Neural cell (in vitro differentiated cells): ENCODE results near the gene MAJIN. TPM values are rescaled to one million over a fixed set of nuclear protein-coding genes. Genes with fewer than 3 reads are reported as not detected.

Source experiments
- H2AFZ ChIP-seq: fragments of 200-600, 300-800 bp; sonication (generic), shearing (Covaris generic); 2 replicates; pipeline ENCODE4 v1.6.0; 2014; ENCODE audit warnings: low read depth, mild to moderate bottlenecking, antibody characterized with exemption, low read length, moderate library complexity
- H3F3A ChIP-seq: fragments of 200-600 bp; shearing (Covaris generic); 2 replicates; pipeline ENCODE4 v1.6.1; 2016; ENCODE audit warnings: mild to moderate bottlenecking, moderate library complexity, mixed read lengths, antibody characterized with exemption, low read length; ENCODE audit not compliant: insufficient read depth, poor library complexity, severe bottlenecking
- H3K27ac ChIP-seq: fragments of 200-600, 300-800 bp; sonication (generic), shearing (Covaris generic); 2 replicates; pipeline ENCODE4 v1.5.1; 2014; ENCODE audit warnings: mild to moderate bottlenecking, low read length, moderate library complexity
- H3K27me3 ChIP-seq: fragments of 300-800, 200-600 bp; sonication (generic), shearing (Covaris generic); 2 replicates; pipeline ENCODE4 v1.6.0; 2014; ENCODE audit warnings: mild to moderate bottlenecking, low read depth, low read length, moderate library complexity; ENCODE audit not compliant: insufficient read depth
- H3K36me3 ChIP-seq: fragments of 300-800, 200-600 bp; sonication (generic), shearing (Covaris generic); 2 replicates; pipeline ENCODE4 v1.5.1; 2014; ENCODE audit warnings: mild to moderate bottlenecking, antibody characterized with exemption, low read length, moderate library complexity; ENCODE audit not compliant: insufficient read depth
- H3K4me2 ChIP-seq: fragments of 300-800, 200-600 bp; sonication (generic), shearing (Covaris generic); 2 replicates; pipeline ENCODE4 v1.6.0; 2014; ENCODE audit warnings: mild to moderate bottlenecking, low read length
- H3K4me3 ChIP-seq: fragments of 300-800, 200-600 bp; sonication (generic), shearing (Covaris generic); 2 replicates; pipeline ENCODE4 v1.5.1; 2014; ENCODE audit warnings: mild to moderate bottlenecking, low read length, moderate library complexity
- H3K79me2 ChIP-seq: fragments of 200-600 bp; shearing (Covaris generic); replicated peaks from 2 replicates; pipeline ENCODE4 v1.6.0; 2014; ENCODE audit warnings: mild to moderate bottlenecking, low read length, moderate library complexity; ENCODE audit not compliant: insufficient read depth
- H3K9ac ChIP-seq: fragments of 300-800, 200-600 bp; sonication (generic), shearing (Covaris generic); 2 replicates; pipeline ENCODE4 v1.6.1; 2016; ENCODE audit warnings: mild to moderate bottlenecking, low read length, mixed read lengths
- H3K9me2 ChIP-seq: fragments of 200-600 bp; shearing (Covaris generic); 2 replicates; pipeline ENCODE4 v1.6.1; 2016; ENCODE audit warnings: mild to moderate bottlenecking, low read length, mixed read lengths; ENCODE audit not compliant: insufficient read depth
- H3K9me3 ChIP-seq: fragments of 200-600, 300-800 bp; sonication (generic), shearing (Covaris generic); 2 replicates; pipeline ENCODE4 v1.6.1; 2016; ENCODE audit warnings: mild to moderate bottlenecking, mixed run types, low read length, moderate library complexity, mixed read lengths
- H4K20me1 ChIP-seq: fragments of 200-600 bp; shearing (Covaris generic); 2 replicates; pipeline ENCODE4 v1.6.1; 2016; ENCODE audit warnings: mild to moderate bottlenecking, mixed run types; ENCODE audit not compliant: insufficient read depth
- EP300 ChIP-seq: fragments of 450-650 bp; conservative IDR thresholded peaks from 2 replicates; pipeline ENCODE4 v1.6.1; 2014; ENCODE audit warnings: antibody characterized with exemption, mild to moderate bottlenecking, moderate library complexity; ENCODE audit not compliant: poor library complexity, severe bottlenecking
- EZH2 ChIP-seq: fragments of 200-600, 300-800 bp; shearing (Covaris generic), sonication (generic); IDR thresholded peaks from 2 replicates; pipeline ENCODE4 v1.6.1; 2014; ENCODE audit warnings: antibody characterized with exemption, low read length, borderline replicate concordance, mild to moderate bottlenecking; ENCODE audit not compliant: insufficient read depth, poor library complexity, severe bottlenecking
- MXI1 ChIP-seq: fragments of 450-650 bp; conservative IDR thresholded peaks from 2 replicates; pipeline ENCODE4 v1.6.1; 2014; ENCODE audit warnings: antibody characterized with exemption, mild to moderate bottlenecking; ENCODE audit not compliant: poor library complexity, severe bottlenecking
- POLR2AphosphoS5 ChIP-seq: IDR thresholded peaks from 2 replicates; pipeline ENCODE4 v1.6.1; 2012
- RAD21 ChIP-seq: fragments of 450-650 bp; conservative IDR thresholded peaks from 2 replicates; pipeline ENCODE4 v1.6.1; 2014; ENCODE audit warnings: antibody characterized with exemption, mild to moderate bottlenecking, moderate library complexity
- SMC3 ChIP-seq: fragments of 450-650 bp; conservative IDR thresholded peaks from 2 replicates; pipeline ENCODE4 v1.6.1; 2014; ENCODE audit warnings: antibody characterized with exemption, mild to moderate bottlenecking, moderate library complexity; ENCODE audit not compliant: poor library complexity
- TAF1 ChIP-seq: IDR thresholded peaks from 2 replicates; pipeline ENCODE4 v1.6.1; 2012; ENCODE audit warnings: low read depth
- polyA plus RNA-seq: library from polyadenylated mRNA; depleted of rRNA; stranded (reverse); fragments of >200 nt; gene quantifications from 2 replicates; pipeline ENCODE4 v1.2.3, GENCODE V29; 2014
- TF ChIP-seq, protein P1 (sequence below): IDR thresholded peaks from 2 replicates; pipeline ENCODE4 v1.6.1; 2012; ENCODE audit warnings: borderline replicate concordance
- TF ChIP-seq, protein P2 (sequence below): fragments of 450-650 bp; IDR thresholded peaks from 2 replicates; pipeline ENCODE4 v1.5.1; 2014; ENCODE audit warnings: antibody characterized with exemption, mild to moderate bottlenecking, moderate library complexity; ENCODE audit not compliant: poor library complexity, severe bottlenecking

MAJIN gene
- polyA plus RNA-seq, 1 donor from 2014 or later, result not detected

GRCh38 chr11:64974124-64974523, 2.2 kb upstream of the MAJIN start:
- no peak for TF ChIP-seq RAD21
- no peak for TF ChIP-seq TAF1
- no peak for TF ChIP-seq POLR2AphosphoS5
- no peak for TF ChIP-seq EZH2
- Histone ChIP-seq H3K79me2 (no peaks in the 10 kb centered on the region), H3K27me3 (no peaks in the 10 kb centered on the region), H3K9me3 (no peaks in the 10 kb centered on the region), H4K20me1 (no peaks in the 10 kb centered on the region), H3K9me2 (no peaks in the 10 kb centered on the region), H3K36me3 (no peaks in the 10 kb centered on the region), H3K4me2 (no peak overlapping the region), H3K9ac (no peak overlapping the region), H3K27ac (no peak overlapping the region), H2AFZ (no peak overlapping the region), H3F3A (no peaks in the 10 kb centered on the region), H3K4me3 (no peak overlapping the region)

DNA sequence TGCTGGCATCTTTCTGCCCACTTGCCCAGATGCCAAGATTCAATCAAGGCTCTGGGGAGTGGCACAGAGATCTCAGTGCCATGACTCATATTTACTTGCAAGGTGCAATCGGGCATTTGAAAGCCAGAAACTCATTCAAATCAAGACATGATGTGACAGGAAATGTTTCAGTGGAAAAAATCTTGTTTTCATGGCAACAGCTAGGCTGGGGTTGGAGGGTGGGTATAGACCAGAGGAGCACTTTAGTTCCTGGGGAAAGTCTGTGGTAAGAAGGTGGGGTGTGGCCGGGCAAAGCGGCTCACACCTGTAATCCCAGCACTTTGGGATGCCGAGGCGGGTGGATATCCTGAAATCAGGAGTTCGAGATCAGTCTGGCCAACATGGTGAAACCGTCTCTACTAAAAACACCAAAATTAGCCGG, 1.2 kb downstream of the MAJIN start:
- no peaks in the 10 kb centered on the region for H3K79me2 ChIP-seq
- no peaks in the 10 kb centered on the region for H3K9me3 ChIP-seq
- no peak overlapping the region for H3K9ac ChIP-seq
- no peak overlapping the region for H3K27ac ChIP-seq
- H4K20me1 ChIP-seq, result no peaks in the 10 kb centered on the region
- H3K27me3 ChIP-seq, result no peaks in the 10 kb centered on the region
- H3F3A ChIP-seq, result no peaks in the 10 kb centered on the region
- H3K36me3 ChIP-seq, result no peaks in the 10 kb centered on the region
- H3K4me3 ChIP-seq, result no peak overlapping the region
- no peak overlapping the region for H3K4me2 ChIP-seq
- TF ChIP-seq POLR2AphosphoS5 (no peak), MXI1 (no peak), RAD21 (no peak), TAF1 (no peak), EP300 (no peak), SMC3 (no peak), EZH2 (no peak)
- TF ChIP-seq, protein P1, sequence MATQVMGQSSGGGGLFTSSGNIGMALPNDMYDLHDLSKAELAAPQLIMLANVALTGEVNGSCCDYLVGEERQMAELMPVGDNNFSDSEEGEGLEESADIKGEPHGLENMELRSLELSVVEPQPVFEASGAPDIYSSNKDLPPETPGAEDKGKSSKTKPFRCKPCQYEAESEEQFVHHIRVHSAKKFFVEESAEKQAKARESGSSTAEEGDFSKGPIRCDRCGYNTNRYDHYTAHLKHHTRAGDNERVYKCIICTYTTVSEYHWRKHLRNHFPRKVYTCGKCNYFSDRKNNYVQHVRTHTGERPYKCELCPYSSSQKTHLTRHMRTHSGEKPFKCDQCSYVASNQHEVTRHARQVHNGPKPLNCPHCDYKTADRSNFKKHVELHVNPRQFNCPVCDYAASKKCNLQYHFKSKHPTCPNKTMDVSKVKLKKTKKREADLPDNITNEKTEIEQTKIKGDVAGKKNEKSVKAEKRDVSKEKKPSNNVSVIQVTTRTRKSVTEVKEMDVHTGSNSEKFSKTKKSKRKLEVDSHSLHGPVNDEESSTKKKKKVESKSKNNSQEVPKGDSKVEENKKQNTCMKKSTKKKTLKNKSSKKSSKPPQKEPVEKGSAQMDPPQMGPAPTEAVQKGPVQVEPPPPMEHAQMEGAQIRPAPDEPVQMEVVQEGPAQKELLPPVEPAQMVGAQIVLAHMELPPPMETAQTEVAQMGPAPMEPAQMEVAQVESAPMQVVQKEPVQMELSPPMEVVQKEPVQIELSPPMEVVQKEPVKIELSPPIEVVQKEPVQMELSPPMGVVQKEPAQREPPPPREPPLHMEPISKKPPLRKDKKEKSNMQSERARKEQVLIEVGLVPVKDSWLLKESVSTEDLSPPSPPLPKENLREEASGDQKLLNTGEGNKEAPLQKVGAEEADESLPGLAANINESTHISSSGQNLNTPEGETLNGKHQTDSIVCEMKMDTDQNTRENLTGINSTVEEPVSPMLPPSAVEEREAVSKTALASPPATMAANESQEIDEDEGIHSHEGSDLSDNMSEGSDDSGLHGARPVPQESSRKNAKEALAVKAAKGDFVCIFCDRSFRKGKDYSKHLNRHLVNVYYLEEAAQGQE, result no peak
- TF ChIP-seq, protein P2, sequence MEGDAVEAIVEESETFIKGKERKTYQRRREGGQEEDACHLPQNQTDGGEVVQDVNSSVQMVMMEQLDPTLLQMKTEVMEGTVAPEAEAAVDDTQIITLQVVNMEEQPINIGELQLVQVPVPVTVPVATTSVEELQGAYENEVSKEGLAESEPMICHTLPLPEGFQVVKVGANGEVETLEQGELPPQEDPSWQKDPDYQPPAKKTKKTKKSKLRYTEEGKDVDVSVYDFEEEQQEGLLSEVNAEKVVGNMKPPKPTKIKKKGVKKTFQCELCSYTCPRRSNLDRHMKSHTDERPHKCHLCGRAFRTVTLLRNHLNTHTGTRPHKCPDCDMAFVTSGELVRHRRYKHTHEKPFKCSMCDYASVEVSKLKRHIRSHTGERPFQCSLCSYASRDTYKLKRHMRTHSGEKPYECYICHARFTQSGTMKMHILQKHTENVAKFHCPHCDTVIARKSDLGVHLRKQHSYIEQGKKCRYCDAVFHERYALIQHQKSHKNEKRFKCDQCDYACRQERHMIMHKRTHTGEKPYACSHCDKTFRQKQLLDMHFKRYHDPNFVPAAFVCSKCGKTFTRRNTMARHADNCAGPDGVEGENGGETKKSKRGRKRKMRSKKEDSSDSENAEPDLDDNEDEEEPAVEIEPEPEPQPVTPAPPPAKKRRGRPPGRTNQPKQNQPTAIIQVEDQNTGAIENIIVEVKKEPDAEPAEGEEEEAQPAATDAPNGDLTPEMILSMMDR, result no peak
- no peaks in the 10 kb centered on the region for H3K9me2 ChIP-seq
- H2AFZ ChIP-seq, result no peak overlapping the region

DNA sequence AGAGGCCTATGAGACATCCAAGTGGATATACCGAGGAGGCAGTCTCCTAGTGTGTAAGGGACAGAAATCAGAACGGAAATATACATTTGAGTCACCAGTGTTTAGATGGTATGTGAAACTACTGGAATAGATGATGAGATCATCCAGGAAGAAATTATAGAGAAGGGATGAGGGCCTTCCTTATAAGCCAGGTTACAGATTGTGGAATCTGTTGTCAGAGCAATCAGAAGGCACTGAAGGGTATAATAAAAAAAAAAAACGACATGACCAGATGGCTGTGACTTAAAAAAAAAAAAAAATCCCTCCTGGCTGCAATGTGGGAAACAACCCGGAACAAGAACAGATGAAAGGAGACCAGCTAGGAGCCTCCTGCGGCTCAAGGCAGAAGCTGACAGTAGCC, 2.7 kb downstream of the MAJIN start:
- H3K4me2 ChIP-seq, result no peak overlapping the region
- no peaks in the 10 kb centered on the region for H3K27me3 ChIP-seq

More for the DNA sequence above, 2.7 kb downstream of the MAJIN start:
- Histone ChIP-seq H3K4me3 (no peak overlapping the region), H3K79me2 (no peaks in the 10 kb centered on the region), H3K27ac (no peak overlapping the region), H2AFZ (no peak overlapping the region), H4K20me1 (no peaks in the 10 kb centered on the region), H3K9ac (no peak overlapping the region), H3K9me3 (no peaks in the 10 kb centered on the region), H3K9me2 (no peaks in the 10 kb centered on the region), H3K36me3 (no peaks in the 10 kb centered on the region), H3F3A (no peaks in the 10 kb centered on the region)
- TF ChIP-seq, protein P1, result no peak
- TF ChIP-seq EZH2 (no peak), EP300 (no peak), SMC3 (no peak), RAD21 (no peak), POLR2AphosphoS5 (no peak), TAF1 (no peak)
- TF ChIP-seq, protein P2, result no peak
